SK-N-SH treated with all-trans-retinoic acid at 6 μM for 48 hours (cell line): ENCODE data around the gene BCKDHA.
A peak's percentile ranks its signal among the peaks of the same experiment; 100 is the strongest.

Experiments
- ATAC-seq: fragments of 200-7000 bp; cut with Tn5 transposase; 3 replicates; pipeline ENCODE4 v1.9.1; 2020; ENCODE audit warnings: mild to moderate bottlenecking, moderate library complexity
- ARNTL ChIP-seq: fragments of 450-650 bp; formaldehyde crosslinking; IDR thresholded peaks from 2 replicates; pipeline ENCODE4 v1.5.0; 2020; ENCODE audit warnings: low read depth, mild to moderate bottlenecking, moderate library complexity, borderline replicate concordance
- BACH2 ChIP-seq: fragments of 250-450 bp; sonication (Bioruptor Pico); IDR thresholded peaks from 2 replicates; pipeline ENCODE4 v1.9.0; 2021; ENCODE audit warnings: mild to moderate bottlenecking, borderline replicate concordance
- CSDC2 ChIP-seq: fragments of 250-450 bp; sonication (Bioruptor Pico); IDR thresholded peaks from 2 replicates; pipeline ENCODE4 v1.5.0; 2020; ENCODE audit warnings: mild to moderate bottlenecking, moderate library complexity
- ESRRG ChIP-seq: fragments of 250-450 bp; sonication (Bioruptor Pico); IDR thresholded peaks from 2 replicates; pipeline ENCODE4 v1.6.1; 2021; ENCODE audit warnings: mild to moderate bottlenecking
- GLIS3 ChIP-seq: fragments of 250-450 bp; sonication (Bioruptor Pico); IDR thresholded peaks from 2 replicates; pipeline ENCODE4 v1.5.0; 2020; ENCODE audit warnings: mild to moderate bottlenecking, moderate library complexity
- ISL1 ChIP-seq: fragments of 250-450 bp; sonication (Bioruptor Pico); IDR thresholded peaks from 2 replicates; pipeline ENCODE4 v2.1.2; 2022; ENCODE audit warnings: mild to moderate bottlenecking, moderate library complexity
- OSR1 ChIP-seq: fragments of 250-450 bp; sonication (Bioruptor Pico); IDR thresholded peaks from 2 replicates; pipeline ENCODE4 v1.8.0; 2022; ENCODE audit warnings: moderate library complexity, mild to moderate bottlenecking, inconsistent platforms
- PPARA ChIP-seq: fragments of 250-450 bp; sonication (Bioruptor Pico); IDR thresholded peaks from 2 replicates; pipeline ENCODE4 v1.5.0; 2020; ENCODE audit warnings: mild to moderate bottlenecking, borderline replicate concordance
- RARB ChIP-seq: fragments of 250-450 bp; sonication (Bioruptor Pico); IDR thresholded peaks from 2 replicates; pipeline ENCODE4 v1.8.0; 2021; ENCODE audit warnings: mild to moderate bottlenecking, moderate library complexity
- TCF4 ChIP-seq: fragments of 250-450 bp; sonication (Bioruptor Pico); IDR thresholded peaks from 2 replicates; pipeline ENCODE4 v1.8.0; 2021; ENCODE audit warnings: mild to moderate bottlenecking, moderate library complexity, borderline replicate concordance
- TOX ChIP-seq: fragments of 250-450 bp; sonication (Bioruptor Pico); IDR thresholded peaks from 2 replicates; pipeline ENCODE4 v1.8.0; 2021; ENCODE audit warnings: mild to moderate bottlenecking, moderate library complexity, borderline replicate concordance
- ZC3H10 ChIP-seq: fragments of 250-450 bp; sonication (Bioruptor Pico); IDR thresholded peaks from 2 replicates; pipeline ENCODE4 v1.5.1; 2021; ENCODE audit warnings: mild to moderate bottlenecking, moderate library complexity
- ZFP3 ChIP-seq: fragments of 250-450 bp; sonication (Bioruptor Pico); IDR thresholded peaks from 2 replicates; pipeline ENCODE4 v1.5.0; 2020; ENCODE audit warnings: mild to moderate bottlenecking, moderate library complexity
- ZFP30 ChIP-seq: fragments of 450-650 bp; formaldehyde crosslinking; IDR thresholded peaks from 2 replicates; pipeline ENCODE4 v1.5.0; 2022; ENCODE audit warnings: mild to moderate bottlenecking, moderate library complexity
- ZNF565 ChIP-seq: fragments of 450-650 bp; formaldehyde crosslinking; conservative IDR thresholded peaks from 2 replicates; pipeline ENCODE4 v1.5.0; 2020; ENCODE audit warnings: low read depth, mild to moderate bottlenecking, moderate library complexity
- ZNF70 ChIP-seq: fragments of 450-650 bp; formaldehyde crosslinking; IDR thresholded peaks from 2 replicates; pipeline ENCODE4 v1.5.0; 2020; ENCODE audit warnings: mild to moderate bottlenecking, moderate library complexity
- ZNF8 ChIP-seq: fragments of 450-650 bp; formaldehyde crosslinking; IDR thresholded peaks from 2 replicates; pipeline ENCODE4 v1.5.0; 2020; ENCODE audit warnings: mild to moderate bottlenecking, moderate library complexity
- TF ChIP-seq, protein P1 (sequence below): fragments of 250-450 bp; sonication (Bioruptor Pico); IDR thresholded peaks from 2 replicates; pipeline ENCODE4 v1.5.1; 2020; ENCODE audit warnings: low read depth, mild to moderate bottlenecking, moderate library complexity
- TF ChIP-seq, protein P2 (sequence below): fragments of 250-450 bp; sonication (Bioruptor Pico); IDR thresholded peaks from 2 replicates; pipeline ENCODE4 v1.5.1; 2021; ENCODE audit warnings: mild to moderate bottlenecking, moderate library complexity
- TF ChIP-seq, protein P3 (sequence below): fragments of 250-450 bp; sonication (Bioruptor Pico); IDR thresholded peaks from 2 replicates; pipeline ENCODE4 v1.8.0; 2021; ENCODE audit warnings: low read depth, mild to moderate bottlenecking, moderate library complexity, borderline replicate concordance
- TF ChIP-seq, protein P4 (sequence below): fragments of 250-450 bp; sonication (Bioruptor Pico); IDR thresholded peaks from 2 replicates; pipeline ENCODE4 v1.5.0; 2020; ENCODE audit warnings: mild to moderate bottlenecking, moderate library complexity

The BCKDHA gene

DNA sequence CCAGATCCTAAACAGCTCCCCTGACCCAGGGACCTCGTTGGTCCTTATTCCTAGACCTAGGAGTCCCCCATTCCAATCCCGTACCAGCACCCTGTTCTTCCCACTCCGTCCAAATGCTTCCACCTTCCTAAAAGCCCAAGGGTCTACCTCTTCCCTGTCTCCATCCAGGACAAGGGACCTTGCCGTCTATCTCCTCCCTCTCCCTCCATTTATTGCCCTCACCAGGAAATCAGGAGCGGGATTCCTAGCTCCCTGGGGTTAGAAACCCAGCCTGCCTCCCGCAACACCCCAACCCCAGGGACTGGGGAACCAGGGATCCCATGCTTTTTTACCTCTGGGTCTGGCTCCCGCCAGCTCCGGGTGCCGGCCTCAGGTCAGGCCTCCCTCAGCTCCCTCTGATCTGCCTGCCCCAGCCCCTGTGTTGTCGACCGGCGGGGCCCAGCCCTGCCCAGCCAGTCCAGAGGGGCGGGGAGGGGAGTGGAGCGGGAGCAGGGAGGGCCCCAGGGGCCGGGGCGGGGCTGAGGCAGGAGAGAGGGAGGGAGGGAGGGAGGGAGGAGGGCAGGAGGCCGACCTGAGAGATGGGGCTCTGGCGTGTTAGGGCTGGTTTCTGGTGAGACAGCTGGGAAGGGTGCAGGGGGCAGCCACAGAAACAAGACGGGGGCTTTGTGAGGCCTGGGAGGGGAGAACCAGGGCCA is 29.5 kb downstream of the BCKDHA start, which contains the start of gene B3GNT8:
Gene B3GNT8 (minus strand): TSS at position 423 of the 695 bp plus-strand sequence. CDS start 596 bp downstream, outside the sequence.
- TF ChIP-seq, protein P1, sequence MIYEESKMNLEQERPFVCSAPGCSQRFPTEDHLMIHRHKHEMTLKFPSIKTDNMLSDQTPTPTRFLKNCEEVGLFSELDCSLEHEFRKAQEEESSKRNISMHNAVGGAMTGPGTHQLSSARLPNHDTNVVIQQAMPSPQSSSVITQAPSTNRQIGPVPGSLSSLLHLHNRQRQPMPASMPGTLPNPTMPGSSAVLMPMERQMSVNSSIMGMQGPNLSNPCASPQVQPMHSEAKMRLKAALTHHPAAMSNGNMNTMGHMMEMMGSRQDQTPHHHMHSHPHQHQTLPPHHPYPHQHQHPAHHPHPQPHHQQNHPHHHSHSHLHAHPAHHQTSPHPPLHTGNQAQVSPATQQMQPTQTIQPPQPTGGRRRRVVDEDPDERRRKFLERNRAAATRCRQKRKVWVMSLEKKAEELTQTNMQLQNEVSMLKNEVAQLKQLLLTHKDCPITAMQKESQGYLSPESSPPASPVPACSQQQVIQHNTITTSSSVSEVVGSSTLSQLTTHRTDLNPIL, result no peak
- TF ChIP-seq ZFP3 (CRISPR knock-in tag) (no peak), ZC3H10 (CRISPR knock-in tag) (no peak), ZNF565 (CRISPR knock-in tag) (no peak), ESRRG (CRISPR knock-in tag) (no peak), ZFP30 (CRISPR knock-in tag) (no peak), ISL1 (CRISPR knock-in tag) (no peak), ZNF8 (no peak), RARB (CRISPR knock-in tag) (no peak), ARNTL (CRISPR knock-in tag) (no peak), ZNF70 (CRISPR knock-in tag) (no peak), GLIS3 (no peak), PPARA (no peak), TCF4 (CRISPR knock-in tag) (no peak), CSDC2 (no peak), BACH2 (CRISPR knock-in tag) (no peak)
- TF ChIP-seq, protein P2, sequence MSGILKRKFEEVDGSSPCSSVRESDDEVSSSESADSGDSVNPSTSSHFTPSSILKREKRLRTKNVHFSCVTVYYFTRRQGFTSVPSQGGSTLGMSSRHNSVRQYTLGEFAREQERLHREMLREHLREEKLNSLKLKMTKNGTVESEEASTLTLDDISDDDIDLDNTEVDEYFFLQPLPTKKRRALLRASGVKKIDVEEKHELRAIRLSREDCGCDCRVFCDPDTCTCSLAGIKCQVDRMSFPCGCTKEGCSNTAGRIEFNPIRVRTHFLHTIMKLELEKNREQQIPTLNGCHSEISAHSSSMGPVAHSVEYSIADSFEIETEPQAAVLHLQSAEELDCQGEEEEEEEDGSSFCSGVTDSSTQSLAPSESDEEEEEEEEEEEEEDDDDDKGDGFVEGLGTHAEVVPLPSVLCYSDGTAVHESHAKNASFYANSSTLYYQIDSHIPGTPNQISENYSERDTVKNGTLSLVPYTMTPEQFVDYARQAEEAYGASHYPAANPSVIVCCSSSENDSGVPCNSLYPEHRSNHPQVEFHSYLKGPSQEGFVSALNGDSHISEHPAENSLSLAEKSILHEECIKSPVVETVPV, result no peak
- TF ChIP-seq, protein P3, sequence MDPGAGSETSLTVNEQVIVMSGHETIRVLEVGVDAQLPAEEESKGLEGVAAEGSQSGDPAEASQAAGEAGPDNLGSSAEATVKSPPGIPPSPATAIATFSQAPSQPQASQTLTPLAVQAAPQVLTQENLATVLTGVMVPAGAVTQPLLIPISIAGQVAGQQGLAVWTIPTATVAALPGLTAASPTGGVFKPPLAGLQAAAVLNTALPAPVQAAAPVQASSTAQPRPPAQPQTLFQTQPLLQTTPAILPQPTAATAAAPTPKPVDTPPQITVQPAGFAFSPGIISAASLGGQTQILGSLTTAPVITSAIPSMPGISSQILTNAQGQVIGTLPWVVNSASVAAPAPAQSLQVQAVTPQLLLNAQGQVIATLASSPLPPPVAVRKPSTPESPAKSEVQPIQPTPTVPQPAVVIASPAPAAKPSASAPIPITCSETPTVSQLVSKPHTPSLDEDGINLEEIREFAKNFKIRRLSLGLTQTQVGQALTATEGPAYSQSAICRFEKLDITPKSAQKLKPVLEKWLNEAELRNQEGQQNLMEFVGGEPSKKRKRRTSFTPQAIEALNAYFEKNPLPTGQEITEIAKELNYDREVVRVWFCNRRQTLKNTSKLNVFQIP (CRISPR knock-in tag), result no peak
- TF ChIP-seq, protein P4, sequence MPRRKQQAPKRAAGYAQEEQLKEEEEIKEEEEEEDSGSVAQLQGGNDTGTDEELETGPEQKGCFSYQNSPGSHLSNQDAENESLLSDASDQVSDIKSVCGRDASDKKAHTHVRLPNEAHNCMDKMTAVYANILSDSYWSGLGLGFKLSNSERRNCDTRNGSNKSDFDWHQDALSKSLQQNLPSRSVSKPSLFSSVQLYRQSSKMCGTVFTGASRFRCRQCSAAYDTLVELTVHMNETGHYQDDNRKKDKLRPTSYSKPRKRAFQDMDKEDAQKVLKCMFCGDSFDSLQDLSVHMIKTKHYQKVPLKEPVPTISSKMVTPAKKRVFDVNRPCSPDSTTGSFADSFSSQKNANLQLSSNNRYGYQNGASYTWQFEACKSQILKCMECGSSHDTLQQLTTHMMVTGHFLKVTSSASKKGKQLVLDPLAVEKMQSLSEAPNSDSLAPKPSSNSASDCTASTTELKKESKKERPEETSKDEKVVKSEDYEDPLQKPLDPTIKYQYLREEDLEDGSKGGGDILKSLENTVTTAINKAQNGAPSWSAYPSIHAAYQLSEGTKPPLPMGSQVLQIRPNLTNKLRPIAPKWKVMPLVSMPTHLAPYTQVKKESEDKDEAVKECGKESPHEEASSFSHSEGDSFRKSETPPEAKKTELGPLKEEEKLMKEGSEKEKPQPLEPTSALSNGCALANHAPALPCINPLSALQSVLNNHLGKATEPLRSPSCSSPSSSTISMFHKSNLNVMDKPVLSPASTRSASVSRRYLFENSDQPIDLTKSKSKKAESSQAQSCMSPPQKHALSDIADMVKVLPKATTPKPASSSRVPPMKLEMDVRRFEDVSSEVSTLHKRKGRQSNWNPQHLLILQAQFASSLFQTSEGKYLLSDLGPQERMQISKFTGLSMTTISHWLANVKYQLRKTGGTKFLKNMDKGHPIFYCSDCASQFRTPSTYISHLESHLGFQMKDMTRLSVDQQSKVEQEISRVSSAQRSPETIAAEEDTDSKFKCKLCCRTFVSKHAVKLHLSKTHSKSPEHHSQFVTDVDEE (CRISPR knock-in tag), result no peak
- ATAC-seq, result peak; percentile 62

DNA sequence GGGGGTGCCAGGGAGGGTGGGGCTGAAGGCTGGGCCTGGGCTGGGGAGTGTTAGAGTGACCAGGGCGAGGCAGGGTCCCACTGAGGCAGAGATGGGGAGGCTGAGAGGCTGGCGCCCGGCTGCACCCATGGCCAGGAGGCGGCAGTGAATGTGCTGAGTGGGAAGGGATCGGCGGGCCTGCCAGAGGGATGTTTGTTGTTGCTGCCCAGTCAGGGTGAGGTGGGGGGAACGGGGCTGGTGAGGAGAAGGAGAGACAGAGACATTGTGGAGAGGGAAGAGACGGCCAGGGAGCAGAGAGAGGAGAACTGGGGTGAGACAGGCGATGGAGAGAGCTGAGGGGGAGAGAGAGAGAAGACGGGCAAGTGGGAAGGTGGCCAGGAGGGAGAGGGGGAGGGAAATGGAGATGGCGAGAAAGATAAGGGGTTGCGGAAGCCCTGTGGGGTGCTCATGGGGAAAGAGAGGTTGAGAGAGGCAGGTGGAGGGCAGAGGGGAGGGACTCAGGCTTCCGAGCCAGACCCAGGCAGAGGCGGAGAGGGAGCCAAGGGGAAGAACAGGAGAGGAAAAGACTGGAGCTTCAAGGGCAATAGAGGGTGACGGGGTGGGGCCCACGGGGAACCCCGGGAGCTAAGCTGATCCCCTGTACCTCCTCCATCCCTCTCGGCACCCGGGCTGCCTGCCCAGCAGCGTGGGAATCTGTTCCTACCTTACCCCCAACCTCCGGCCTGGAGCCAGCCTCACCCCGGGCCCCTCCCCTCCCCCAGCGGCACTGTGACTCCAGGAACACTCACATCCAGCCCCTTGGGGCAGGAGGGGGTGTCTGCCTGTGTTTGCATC is 30.2 kb downstream of the BCKDHA start:
- TF ChIP-seq ZFP3 (CRISPR knock-in tag) (no peak), TOX (CRISPR knock-in tag) (no peak), ZNF8 (no peak)
- peak; percentile 13 for ATAC-seq

DNA sequence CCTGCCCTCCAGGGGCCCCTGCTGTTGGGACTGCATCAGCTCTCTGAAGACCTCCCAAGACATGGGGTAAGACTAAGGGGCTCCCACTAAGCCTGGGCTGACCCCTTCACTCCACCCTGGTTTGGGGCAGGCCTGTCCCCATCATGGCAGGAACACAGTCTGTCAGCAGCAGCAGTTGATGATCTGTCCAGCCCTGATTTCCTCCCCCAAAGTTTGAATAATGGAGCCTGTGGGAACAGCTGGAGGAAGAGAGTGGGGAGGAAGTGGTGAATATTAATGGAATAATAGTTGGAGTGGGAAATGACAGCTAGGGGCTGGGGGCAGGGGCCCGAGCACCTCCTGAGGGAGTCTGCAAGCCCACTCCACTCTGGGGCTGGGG is 30.9 kb downstream of the BCKDHA start:
- TF ChIP-seq OSR1 (CRISPR knock-in tag) (no peak), ZNF565 (CRISPR knock-in tag) (no peak)
- ATAC-seq, result no peak; the same call in 2 of the 3 replicates

DNA sequence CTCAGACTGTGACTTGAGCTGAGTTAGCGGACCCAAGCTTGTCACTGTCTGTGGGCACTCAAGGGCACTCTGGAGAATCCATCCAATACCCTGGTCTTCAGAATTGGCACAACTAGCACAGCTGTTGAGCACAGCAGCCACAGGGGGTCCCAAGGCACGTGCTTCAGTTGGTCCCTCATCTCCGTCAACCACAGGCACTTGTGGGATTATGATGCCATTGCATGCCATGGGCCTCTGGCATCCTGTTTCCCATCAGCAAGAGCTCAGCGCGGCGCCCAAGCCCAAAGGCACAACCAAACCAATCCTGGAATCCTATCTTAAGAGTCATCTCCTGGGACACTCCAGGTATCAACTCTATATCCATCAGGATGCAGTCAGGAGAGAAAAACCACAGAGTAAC is 33.3 kb downstream of the BCKDHA start:
- TF ChIP-seq, protein P2, result no peak
- TF ChIP-seq ZNF8, result no peak
- TF ChIP-seq TCF4 (CRISPR knock-in tag), result no peak
- TF ChIP-seq ZFP3 (CRISPR knock-in tag), result no peak
- TF ChIP-seq, protein P4 (CRISPR knock-in tag), result no peak
- no peak for TF ChIP-seq TOX (CRISPR knock-in tag)
- TF ChIP-seq, all 23 proteins: peak for 0
- ATAC-seq, result no peak
